Activated naive CD8-positive, alpha-beta T cell treated with anti-CD3 and anti-CD28 coated beads for 36 hours (primary cell): ENCODE data around the gene BCAR1. TPM values are rescaled to one million over a fixed set of nuclear protein-coding genes. Genes with fewer than 3 reads are reported as not detected.

Experiments
- DNase-seq: peaks from one replicate; pipeline ENCODE4 v3.0.0; 2021
- H3K27ac Mint-ChIP-seq: one replicate; pipeline ENCODE4 v1.8.0; 2022; ENCODE audit warnings: mild to moderate bottlenecking, moderate library complexity, mixed read lengths
- H3K27me3 Mint-ChIP-seq: one replicate; pipeline ENCODE4 v1.8.0; 2022; ENCODE audit warnings: mild to moderate bottlenecking, mixed read lengths
- H3K36me3 Mint-ChIP-seq: one replicate; pipeline ENCODE4 v1.8.0; 2021; ENCODE audit warnings: mild to moderate bottlenecking, mixed read lengths
- H3K4me1 Mint-ChIP-seq: one replicate; pipeline ENCODE4 v1.8.0; 2021; ENCODE audit warnings: mixed read lengths
- H3K4me3 Mint-ChIP-seq: one replicate; pipeline ENCODE4 v1.8.0; 2022; ENCODE audit warnings: mild to moderate bottlenecking, moderate library complexity, mixed read lengths
- H3K9me3 Mint-ChIP-seq: one replicate; pipeline ENCODE4 v1.8.0; 2022; ENCODE audit warnings: mixed read lengths
- total RNA-seq, 2 experiments: library from RNA; stranded (reverse); gene quantifications; one replicate each; pipeline ENCODE4 v1.2.3, GENCODE V29; 2021

The BCAR1 gene
- total RNA-seq, 2 experiments from 2014 or later = 0.74 to 1.2 TPM

DNA sequence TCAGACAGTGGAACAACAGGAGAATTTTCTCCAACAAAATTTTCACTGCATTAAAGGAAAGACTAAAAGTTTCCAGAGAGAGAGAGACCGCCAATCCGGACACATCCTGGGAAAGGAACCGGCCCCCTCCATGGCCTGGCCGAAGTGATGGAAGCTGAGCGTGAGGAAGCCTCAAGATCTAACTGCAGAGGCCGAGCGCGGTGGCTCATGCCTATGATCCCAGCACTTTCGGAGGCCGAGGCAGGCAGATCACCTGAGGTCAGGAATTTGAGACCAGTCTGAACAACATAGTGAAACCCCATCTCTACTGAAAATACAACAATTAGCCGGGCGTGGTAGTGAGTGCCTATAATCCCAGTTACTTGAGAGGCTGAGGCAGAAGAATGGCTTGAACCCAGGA, 48.3 kb downstream of the BCAR1 start:
- Mint-ChIP-seq H3K36me3 (no peaks in the 10 kb centered on the region), H3K27me3 (peaks cover 5% of the 10 kb centered on the region), H3K4me3 (no peak overlapping the region), H3K9me3 (no peaks in the 10 kb centered on the region), H3K27ac (no peak overlapping the region), H3K4me1 (peaks cover 15% of the 10 kb centered on the region)
- DNase-seq = no peak

DNA sequence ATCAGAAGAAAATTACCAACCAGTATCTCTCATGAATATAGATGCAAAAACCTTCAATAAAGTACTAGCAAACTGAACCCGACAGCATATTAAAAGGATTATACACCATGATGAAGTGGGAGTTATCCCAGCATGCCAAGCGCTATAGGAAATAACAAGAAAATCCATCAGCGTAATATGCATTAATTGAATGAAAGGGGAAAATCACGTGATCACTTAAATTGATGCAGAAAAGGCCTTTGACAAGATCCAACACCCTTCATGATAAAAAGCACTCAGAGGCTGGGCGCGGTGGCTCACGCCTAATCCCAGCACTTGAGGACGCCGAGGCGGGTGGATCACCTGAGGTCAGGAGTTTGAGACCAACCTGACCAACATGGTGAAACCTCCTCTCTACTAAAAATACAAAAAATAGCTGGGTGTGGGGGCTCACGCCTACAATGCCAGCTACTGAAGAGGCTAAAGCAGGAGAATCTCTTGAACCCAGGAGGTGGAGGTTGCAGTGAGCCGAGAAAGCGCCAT, 49.3 kb downstream of the BCAR1 start:
- H3K4me3 Mint-ChIP-seq = no peak overlapping the region
- H3K27me3 Mint-ChIP-seq = peaks cover 13% of the 10 kb centered on the region
- H3K4me1 Mint-ChIP-seq = peaks cover 15% of the 10 kb centered on the region
- no peaks in the 10 kb centered on the region for H3K36me3 Mint-ChIP-seq
- no peak overlapping the region for H3K27ac Mint-ChIP-seq
- no peak for DNase-seq
- no peaks in the 10 kb centered on the region for H3K9me3 Mint-ChIP-seq

DNA sequence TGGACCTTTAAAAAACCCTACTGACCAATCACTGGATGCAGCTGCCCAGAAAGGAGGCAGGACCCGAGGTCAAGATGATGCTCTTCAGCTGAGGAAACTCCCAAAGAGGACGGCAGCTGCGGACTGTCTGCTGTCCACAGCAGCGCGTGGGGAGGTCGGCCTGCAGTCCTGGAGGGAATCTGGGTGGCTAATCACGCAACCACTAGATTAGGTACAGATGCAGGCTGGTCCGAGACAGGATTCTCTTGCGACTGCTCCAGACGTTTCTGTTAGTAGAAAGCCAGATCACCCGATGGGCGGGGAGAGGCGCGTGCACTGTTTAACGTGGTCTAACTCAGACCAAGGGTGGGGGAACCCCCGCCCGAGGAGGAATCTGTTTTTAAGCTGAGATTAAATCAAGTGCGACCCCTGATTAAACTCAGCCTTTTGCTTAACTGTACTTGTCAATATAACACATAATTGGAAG, 53.3 kb downstream of the BCAR1 start:
- Mint-ChIP-seq H3K36me3 (no peaks in the 10 kb centered on the region), H3K9me3 (no peaks in the 10 kb centered on the region)

DNA sequence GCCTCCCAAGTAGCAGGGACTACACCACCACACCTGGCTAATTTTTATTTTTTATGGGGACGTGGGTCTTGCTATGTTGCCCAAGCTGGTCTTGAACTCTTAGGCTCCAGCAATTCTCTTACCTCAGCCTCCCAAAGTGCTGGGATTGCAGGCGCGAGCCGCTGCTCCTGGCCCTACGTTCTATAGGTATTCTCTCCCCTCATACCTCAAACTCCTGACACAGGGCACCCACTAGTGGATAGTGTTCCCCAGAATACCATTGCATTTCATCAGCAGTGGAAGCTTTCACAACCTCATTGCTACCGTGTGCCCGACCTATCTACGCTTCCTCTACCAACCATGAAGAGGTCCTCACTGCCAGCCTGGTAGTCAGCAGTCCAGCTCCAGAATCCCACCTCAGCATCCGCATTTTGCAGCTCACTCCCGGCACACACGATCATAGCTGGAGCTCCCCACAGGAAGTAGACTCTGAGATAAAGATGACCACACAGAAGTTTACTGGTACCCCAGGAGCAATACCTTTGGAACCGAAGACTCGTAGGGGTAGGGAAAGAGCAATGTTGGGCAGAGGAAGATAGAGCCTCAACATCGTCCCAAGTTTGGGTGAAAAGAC, 53.8 kb downstream of the BCAR1 start:
- no peak overlapping the region for H3K4me3 Mint-ChIP-seq
- no peaks in the 10 kb centered on the region for H3K36me3 Mint-ChIP-seq
- no peak for DNase-seq
- H3K27me3 Mint-ChIP-seq = peaks cover 22% of the 10 kb centered on the region
- no peaks in the 10 kb centered on the region for H3K9me3 Mint-ChIP-seq
- H3K27ac Mint-ChIP-seq = no peak overlapping the region
- peaks cover 15% of the 10 kb centered on the region for H3K4me1 Mint-ChIP-seq

More for the DNA sequence above, 53.3 kb downstream of the BCAR1 start:
- no peak overlapping the region for H3K27ac Mint-ChIP-seq
- peaks cover 22% of the 10 kb centered on the region for H3K27me3 Mint-ChIP-seq
- no peak overlapping the region for H3K4me3 Mint-ChIP-seq
- peaks cover 15% of the 10 kb centered on the region for H3K4me1 Mint-ChIP-seq
- no peak for DNase-seq

DNA sequence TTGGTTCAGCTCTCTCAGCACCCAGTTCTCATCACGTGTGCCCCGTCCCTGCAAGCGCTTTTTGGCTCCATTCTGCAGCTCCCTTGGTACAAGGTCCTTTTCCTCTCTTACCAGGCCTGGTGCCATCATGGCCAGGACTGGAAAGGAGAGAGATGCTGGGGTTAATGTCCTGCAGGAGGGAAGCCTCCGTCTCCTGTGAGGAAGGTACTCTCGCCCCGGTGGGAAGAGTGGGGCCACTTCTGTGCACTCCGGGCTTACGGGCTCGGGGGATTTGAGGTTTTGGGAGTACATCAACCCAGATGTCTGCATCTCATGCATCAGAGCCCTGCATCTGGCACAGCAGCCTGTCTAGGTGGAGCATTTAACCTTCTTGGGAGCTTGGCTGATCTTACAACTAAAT, 54.6 kb downstream of the BCAR1 start:
- Mint-ChIP-seq H3K27ac (no peak overlapping the region), H3K36me3 (no peaks in the 10 kb centered on the region), H3K27me3 (peaks cover 22% of the 10 kb centered on the region), H3K4me3 (no peak overlapping the region), H3K4me1 (peaks cover 13% of the 10 kb centered on the region), H3K9me3 (no peaks in the 10 kb centered on the region)
- DNase-seq = no peak

DNA sequence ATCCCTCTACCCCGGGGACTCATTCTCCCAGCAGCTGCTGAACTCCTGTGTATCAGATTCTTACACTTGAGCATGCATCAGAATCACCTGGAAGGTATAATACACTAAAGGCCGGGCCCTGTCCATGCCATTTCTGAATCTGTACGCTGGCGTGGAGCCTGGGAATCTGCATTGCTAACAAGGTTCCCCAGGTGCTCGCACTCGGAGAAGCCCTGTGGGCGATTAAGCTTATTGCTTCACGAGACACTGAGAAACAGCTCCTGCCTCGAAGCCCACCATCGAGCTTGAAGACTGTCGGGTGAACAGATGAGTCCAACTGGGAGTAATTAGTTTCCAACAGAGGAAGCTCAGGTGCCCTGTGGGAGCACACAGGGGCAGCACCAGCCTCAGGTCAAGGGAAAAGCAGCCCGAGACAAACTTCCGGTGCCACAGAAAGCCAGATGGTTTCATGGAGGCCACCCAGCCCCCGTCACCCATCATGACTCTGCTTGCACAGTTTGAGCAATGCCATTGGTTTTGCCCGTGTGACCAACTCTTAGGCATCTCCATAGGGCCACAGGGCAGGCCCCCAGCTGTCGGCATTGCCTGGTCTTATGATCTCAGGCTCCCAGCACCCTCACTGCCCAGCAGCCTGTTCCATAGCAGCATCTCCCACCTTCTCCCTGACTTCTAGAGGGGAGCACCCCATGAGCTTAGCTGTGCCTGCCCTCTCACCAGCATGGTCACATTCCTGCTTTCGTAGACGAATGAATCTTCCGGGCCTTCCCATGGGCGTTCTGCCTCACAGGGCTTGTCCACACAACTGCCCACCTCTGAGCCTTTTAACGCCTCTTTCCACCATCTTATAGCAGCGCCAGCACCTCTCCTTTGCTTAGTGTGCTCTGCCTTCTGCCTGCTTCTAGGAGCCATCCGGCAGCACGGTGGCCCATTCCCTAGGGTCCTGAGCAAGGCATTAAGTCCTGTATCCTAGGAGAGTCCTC, 55.3 kb downstream of the BCAR1 start:
- Mint-ChIP-seq H3K9me3 (no peaks in the 10 kb centered on the region), H3K36me3 (no peaks in the 10 kb centered on the region), H3K27me3 (peaks cover 22% of the 10 kb centered on the region), H3K27ac (no peak overlapping the region), H3K4me1 (peaks cover 9% of the 10 kb centered on the region), H3K4me3 (no peak overlapping the region)
- no peak for DNase-seq

DNA sequence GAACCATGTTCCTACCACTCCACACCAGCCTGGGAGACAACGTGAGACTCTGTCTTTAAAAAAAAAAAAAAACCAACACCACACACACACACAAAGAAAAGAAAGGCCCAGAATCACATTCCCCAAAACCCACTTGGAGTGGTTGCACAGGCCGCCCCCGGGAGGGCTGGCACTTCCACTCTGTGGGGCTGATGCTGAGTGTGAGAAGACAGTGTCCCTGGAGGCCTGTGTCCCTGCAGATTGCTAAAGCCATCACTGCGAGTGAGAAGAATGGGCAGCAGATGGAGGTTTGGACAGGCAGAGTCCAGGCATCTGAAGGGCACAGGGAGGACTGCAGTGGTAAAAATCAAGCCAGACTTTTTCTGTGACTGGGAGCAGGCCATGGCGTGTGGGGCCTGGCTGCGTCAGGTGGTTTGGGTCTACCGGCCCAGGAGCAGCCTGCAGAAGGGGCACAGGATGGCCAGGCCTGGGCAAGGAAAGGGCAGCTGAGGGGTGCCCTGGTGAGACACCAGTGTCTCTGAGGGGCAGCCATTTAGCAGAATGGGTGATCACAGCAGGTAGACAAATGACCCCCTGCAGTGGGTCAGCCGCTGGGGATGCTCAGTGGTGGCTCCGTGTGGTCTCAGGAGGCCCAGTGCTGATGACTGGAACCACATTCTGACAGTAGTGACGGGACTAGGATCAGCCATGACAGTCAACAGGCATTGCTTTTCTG, 57.5 kb downstream of the BCAR1 start:
- DNase-seq = no peak
- Mint-ChIP-seq H3K27me3 (peaks cover 23% of the 10 kb centered on the region), H3K27ac (no peak overlapping the region), H3K36me3 (no peaks in the 10 kb centered on the region), H3K4me1 (no peaks in the 10 kb centered on the region), H3K4me3 (no peak overlapping the region), H3K9me3 (no peaks in the 10 kb centered on the region)

DNA sequence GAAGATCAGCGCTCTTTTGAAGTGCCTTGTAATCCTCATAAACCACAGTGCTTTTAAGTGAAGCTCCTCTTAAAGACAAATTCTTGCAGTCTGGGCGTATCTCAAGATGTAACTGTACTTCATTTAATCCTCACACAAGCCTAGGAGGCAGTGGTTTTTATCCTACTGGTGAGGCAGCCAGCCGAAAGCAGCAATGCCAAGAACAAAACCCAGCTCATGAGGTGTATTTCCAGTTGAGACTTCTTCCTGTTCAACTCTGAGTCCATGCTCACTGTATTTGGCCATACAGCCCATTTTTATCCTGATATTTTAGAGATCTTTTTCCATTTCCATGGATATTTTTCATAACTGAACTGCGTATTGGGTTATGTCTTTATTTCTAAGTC, 58.2 kb downstream of the BCAR1 start:
- no peak overlapping the region for H3K4me3 Mint-ChIP-seq
- no peaks in the 10 kb centered on the region for H3K4me1 Mint-ChIP-seq
- no peak overlapping the region for H3K27ac Mint-ChIP-seq
- no peaks in the 10 kb centered on the region for H3K9me3 Mint-ChIP-seq
- H3K27me3 Mint-ChIP-seq = peaks cover 24% of the 10 kb centered on the region
- no peaks in the 10 kb centered on the region for H3K36me3 Mint-ChIP-seq
- DNase-seq = no peak

DNA sequence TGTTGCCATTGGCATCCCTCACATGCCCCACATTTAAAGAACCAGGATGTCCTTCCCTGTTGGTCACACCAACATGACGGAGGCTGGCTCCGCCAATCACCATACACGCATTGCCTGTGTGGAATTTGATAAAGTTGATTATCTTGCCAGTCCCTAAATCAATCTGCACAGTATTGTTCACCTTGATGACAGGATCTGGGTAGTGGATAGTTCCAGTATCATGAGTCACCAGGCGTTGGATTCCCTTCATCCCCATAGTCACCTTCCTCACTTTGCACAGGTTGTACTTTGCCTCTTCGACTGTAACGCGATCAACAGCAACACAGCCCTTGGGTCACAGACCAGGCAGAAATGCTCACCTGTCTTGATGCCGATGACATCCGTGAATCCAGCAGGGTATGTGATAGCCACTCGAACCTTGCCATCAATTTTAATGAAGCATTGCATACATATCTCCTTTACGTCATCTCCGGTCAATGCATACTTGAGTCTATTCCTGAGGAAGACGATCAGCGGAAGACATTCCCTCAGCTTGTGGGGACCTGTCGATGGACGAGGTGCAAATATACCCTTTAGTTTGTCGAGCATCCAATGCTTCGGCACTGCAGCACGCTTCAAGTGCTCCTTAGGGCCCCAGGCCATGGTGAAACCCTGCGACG, 58.7 kb downstream of the BCAR1 start:
- Mint-ChIP-seq H3K36me3 (no peaks in the 10 kb centered on the region), H3K27ac (no peak overlapping the region), H3K9me3 (no peaks in the 10 kb centered on the region), H3K4me1 (no peaks in the 10 kb centered on the region), H3K27me3 (peaks cover 18% of the 10 kb centered on the region), H3K4me3 (no peak overlapping the region)
- no peak for DNase-seq

DNA sequence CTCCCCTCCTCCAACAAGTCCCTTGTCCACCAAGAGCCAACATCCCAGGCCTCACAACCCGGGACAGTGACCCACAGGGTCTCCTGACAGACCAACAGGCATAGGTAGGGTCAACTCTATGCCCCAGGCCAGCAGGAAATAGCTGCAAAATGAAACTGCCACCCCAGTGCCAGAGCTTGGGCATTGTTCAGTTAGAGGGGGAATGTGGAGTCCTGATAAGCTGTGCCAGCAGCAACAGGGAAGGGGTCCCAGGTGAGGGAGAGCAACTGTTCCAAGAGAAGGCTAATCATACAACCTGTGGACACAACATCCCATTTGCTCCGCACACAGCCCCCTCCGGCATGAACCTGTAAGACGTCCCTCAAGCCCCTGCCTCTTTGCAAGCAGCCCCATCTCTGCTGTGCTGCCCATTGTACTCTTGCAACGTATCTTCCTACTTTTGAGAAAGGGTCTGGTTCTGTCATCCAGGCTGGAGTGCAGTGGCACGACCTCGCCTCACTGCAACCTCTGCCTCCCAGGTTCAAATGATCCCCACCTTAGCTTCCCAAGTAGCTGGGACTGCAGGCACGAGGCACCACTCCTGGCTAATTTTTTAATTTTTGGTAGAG, 61.7 kb downstream of the BCAR1 start:
- H3K36me3 Mint-ChIP-seq = no peaks in the 10 kb centered on the region
- no peaks in the 10 kb centered on the region for H3K9me3 Mint-ChIP-seq
- H3K4me3 Mint-ChIP-seq = no peak overlapping the region
- H3K4me1 Mint-ChIP-seq = no peaks in the 10 kb centered on the region
- H3K27me3 Mint-ChIP-seq = peaks cover 5% of the 10 kb centered on the region
- DNase-seq = no peak
- no peak overlapping the region for H3K27ac Mint-ChIP-seq

DNA sequence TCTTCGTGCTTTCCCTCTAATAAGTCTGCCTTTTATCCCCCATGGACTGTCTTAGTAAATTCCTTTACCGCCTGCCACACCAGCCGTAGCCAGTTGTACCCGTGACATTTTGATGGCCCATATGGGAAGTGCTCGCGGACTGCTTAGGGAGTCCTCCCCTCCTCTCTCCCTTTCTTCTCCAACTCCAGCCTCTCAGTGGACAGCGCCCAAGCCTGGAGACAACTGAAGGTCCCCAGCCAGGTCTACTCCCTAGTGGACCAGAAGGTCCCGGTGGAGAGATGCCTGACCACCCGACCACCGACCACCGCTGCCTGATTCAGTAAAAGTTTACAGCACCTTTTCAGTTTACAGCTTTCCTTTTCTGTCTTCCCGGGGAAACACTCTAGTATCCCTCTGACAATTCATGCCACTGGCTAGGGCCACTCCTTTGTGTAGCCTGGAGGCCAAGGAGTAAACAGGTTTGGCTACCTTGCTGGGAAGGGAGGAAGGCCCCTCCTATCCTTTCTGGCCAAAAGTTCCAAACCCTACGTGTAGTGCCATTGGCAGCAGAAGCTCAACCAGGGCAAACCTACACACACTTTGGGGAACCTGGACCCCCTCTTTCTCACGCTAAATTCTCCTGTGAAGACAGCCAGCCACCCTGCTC, 62.5 kb downstream of the BCAR1 start:
- no peaks in the 10 kb centered on the region for H3K36me3 Mint-ChIP-seq
- no peaks in the 10 kb centered on the region for H3K4me1 Mint-ChIP-seq
- H3K9me3 Mint-ChIP-seq = no peaks in the 10 kb centered on the region
- H3K4me3 Mint-ChIP-seq = no peak overlapping the region
- peaks cover 5% of the 10 kb centered on the region for H3K27me3 Mint-ChIP-seq
- no peak for DNase-seq
- H3K27ac Mint-ChIP-seq = no peak overlapping the region

DNA sequence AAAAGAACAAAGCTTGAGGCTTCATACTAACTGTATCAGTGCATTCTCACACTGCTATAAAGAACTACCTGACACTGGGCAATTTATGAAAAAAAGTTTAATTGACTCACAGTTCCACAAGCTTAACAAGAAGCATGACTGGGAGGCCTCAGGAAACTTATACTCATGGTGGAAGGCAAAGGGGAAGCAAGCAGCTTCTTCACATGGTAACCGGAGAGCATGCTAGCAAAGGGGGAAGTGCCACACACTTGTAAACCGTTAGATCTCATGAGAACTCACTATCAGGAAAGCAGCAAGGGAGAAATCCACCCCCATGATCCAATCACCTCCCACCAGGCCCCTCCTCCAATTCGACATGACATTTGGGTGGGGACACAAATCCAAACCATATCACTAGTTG, 69.8 kb downstream of the BCAR1 start:
- H3K27ac Mint-ChIP-seq = no peak overlapping the region
- peaks cover 3% of the 10 kb centered on the region for H3K36me3 Mint-ChIP-seq

DNA sequence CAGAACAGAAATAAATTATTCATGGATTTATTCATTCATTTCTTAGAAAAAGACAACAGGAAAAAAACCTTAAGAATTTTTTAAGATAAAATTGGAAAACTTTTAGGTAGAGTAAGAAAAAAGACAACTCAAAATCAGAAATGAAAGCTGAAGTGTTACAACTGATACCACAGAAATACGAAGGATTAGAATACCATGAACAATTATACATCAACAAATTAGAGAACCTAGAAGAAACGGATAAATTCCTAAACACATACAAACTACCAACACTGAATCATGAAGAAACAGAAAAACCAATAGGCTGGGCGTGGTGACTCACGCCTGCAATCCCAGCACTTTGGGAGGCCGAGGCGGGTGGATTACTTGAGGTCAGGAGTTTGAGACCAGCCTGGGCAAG, 72.2 kb downstream of the BCAR1 start:
- Mint-ChIP-seq H3K4me3 (no peak overlapping the region), H3K9me3 (peaks cover 22% of the 10 kb centered on the region), H3K27me3 (peaks cover 12% of the 10 kb centered on the region), H3K36me3 (peaks cover 8% of the 10 kb centered on the region), H3K27ac (no peak overlapping the region), H3K4me1 (peaks cover 2% of the 10 kb centered on the region)
- no peak for DNase-seq

More for the DNA sequence above, 69.8 kb downstream of the BCAR1 start:
- H3K4me3 Mint-ChIP-seq = no peak overlapping the region
- peaks cover 2% of the 10 kb centered on the region for H3K4me1 Mint-ChIP-seq
- peaks cover 10% of the 10 kb centered on the region for H3K9me3 Mint-ChIP-seq
- no peak for DNase-seq
- peaks cover 12% of the 10 kb centered on the region for H3K27me3 Mint-ChIP-seq
